HG03575 (cell line): Measurements from ENCODE around the gene KCNJ6.
"Not testable (repeated sequence)": the region's sequence is repeated elsewhere in the genome, so short reads cannot be mapped to it uniquely, and the experiment has no call there.

Source experiments
- ATAC-seq: cut with Tn5 transposase; IDR thresholded peaks from one replicate; pipeline ENCODE4 v1.9.1; 2021; ENCODE audit not compliant: unreplicated experiment, insufficient number of reproducible peaks, low FRiP score; ENCODE audit errors: extremely low read depth

KCNJ6 gene

GRCh38 chr21:37758982-37759381 lies 157.3 kb downstream of the KCNJ6 start:
- ATAC-seq, result no peak

GRCh38 chr21:37757606-37758376 lies 158.5 kb downstream of the KCNJ6 start:
- no peak for ATAC-seq

GRCh38 chr21:37753122-37753599 lies 163.1 kb downstream of the KCNJ6 start:
- ATAC-seq, result no peak

GRCh38 chr21:37751268-37751975 lies 164.8 kb downstream of the KCNJ6 start:
- no peak for ATAC-seq

GRCh38 chr21:37749132-37749531 lies 167.1 kb downstream of the KCNJ6 start:
- no peak for ATAC-seq

- no peak for ATAC-seq
These were observed 167.9 kb downstream of the KCNJ6 start for GRCh38 chr21:37748351-37748750.

GRCh38 chr21:37746849-37747248 lies 169.4 kb downstream of the KCNJ6 start:
- ATAC-seq, result no peak

GRCh38 chr21:37744551-37744950 lies 171.7 kb downstream of the KCNJ6 start:
- no peak for ATAC-seq

- ATAC-seq, result no peak
These were observed 173.7 kb downstream of the KCNJ6 start for GRCh38 chr21:37742532-37742931.

GRCh38 chr21:37742115-37742514 lies 174.1 kb downstream of the KCNJ6 start:
- no peak for ATAC-seq

GRCh38 chr21:37737996-37738395 lies 178.3 kb downstream of the KCNJ6 start:
- ATAC-seq, result no peak

- no peak for ATAC-seq
These were observed 178.8 kb downstream of the KCNJ6 start for GRCh38 chr21:37737507-37737906.

GRCh38 chr21:37734846-37735245 lies 181.4 kb downstream of the KCNJ6 start:
- no peak for ATAC-seq

GRCh38 chr21:37732927-37733326 lies 183.3 kb downstream of the KCNJ6 start:
- no peak for ATAC-seq

GRCh38 chr21:37724201-37724600 lies 192.1 kb downstream of the KCNJ6 start:
- ATAC-seq, result no peak

- ATAC-seq, result no peak
These were observed 198.7 kb downstream of the KCNJ6 start for GRCh38 chr21:37717534-37717933.

GRCh38 chr21:37712569-37712934 lies 203.7 kb downstream of the KCNJ6 start:
- ATAC-seq, result not testable (repeated sequence)

GRCh38 chr21:37711836-37712568 lies 204.3 kb downstream of the KCNJ6 start:
- no peak for ATAC-seq

- no peak for ATAC-seq
These were observed 204.9 kb downstream of the KCNJ6 start for GRCh38 chr21:37711286-37711829.
